NOMO-1 (cell line): ENCODE measurements around the gene PSMB11.

ENCODE experiments used
- DNase-seq, 2 experiments: peaks; one replicate each; lab custom pipeline; 2025; ENCODE audit not compliant: unreplicated experiment in 2 of 2; lab: John Stamatoyannopoulos, UW

Gene PSMB11

GRCh38 chr14:23056956-23057756, 15.1 kb downstream of the PSMB11 start, which contains the start of gene CDH24:
Gene CDH24, minus strand, starts transcription at chr14:23057520. Its CDS starts 1,787 bp downstream, at chr14:23055733.
- no peak for DNase-seq

DNA sequence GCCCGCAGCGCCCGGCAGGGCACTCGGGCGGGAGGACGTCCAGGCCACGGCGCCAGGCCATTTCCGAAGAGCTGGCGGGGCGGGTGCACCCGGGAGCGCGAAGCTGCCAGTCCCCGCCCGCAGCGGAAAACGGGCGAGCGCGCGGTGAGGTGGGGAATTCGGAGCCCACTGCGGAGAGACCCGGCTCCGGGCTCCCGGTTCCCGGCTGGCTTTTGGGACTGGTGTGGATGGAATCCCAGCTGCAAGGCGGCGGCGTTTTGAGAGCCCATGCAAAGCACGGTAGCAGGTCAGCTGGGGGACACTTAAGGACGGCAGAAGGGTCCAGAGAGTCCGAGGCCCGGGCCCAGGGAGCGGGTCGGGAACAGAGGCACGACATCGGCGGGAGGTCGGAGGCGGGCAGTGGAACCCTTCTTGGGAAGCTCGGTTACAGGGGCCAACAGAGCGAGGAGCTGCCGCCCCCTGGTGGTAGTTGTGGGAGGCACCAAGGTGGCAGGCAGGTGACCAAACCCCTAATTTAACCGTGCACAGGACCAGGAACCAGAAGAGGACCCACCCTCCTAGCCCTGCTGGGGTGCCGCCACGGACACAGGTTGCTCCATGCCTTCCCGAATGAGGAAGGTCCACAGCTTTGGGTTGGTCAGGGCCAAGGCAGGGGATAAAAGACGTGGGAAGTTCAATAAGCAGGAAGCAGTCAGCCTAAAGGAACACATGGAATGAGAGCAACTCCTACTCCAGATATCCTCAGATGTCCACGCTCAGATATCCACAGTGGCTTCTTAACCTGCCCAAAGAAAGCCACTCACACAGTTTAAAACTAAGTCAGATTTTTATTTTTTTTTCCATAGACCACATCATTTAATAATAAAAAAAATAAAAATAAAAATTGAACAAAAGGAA, 16.0 kb downstream of the PSMB11 start:
- DNase-seq: no peak

DNA sequence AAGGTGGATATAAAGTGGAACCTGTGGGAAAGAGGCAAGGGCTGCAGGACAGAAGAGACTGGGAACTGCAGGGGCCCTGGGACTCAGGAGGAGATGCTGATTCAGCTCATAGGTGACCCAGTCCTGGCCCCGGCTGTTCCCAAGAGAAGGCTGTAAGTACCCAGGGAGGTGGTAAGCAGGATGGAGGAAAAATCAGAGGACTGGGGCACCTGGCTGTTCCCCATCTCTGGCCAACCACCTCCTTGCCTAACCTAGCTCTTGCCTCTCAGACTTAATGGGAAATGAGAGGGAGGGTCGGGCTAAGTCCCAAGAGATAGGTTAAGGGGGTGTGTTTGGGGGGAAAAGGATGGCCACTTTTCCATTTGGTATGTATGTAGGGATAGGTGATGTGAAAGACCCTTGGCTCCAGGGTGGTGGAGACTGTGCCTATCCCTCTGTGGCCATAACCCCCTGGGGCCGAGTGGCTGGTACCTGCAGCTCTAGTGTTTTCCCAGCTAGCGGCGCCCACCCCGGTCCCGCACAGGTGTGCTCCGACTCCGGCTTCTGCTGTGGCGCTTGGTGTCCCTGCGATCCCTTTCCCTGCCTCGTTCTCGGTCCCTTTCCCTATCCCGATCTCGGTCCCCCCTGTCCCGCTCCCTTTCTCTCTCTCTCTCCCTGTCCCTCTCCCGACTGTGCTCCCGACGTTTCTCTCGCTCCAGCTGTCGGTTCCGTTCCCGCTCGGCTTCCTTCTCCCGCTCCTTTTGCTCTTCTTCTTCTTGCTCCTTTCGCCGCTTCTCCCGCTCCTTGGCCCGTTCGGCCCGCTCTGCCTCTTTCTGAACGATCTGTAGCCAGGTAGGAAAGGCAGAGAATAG, 16.9 kb downstream of the PSMB11 start:
- no peak for DNase-seq

GRCh38 chr14:23060536-23061260, 18.7 kb downstream of the PSMB11 start:
- DNase-seq: no peak

DNA sequence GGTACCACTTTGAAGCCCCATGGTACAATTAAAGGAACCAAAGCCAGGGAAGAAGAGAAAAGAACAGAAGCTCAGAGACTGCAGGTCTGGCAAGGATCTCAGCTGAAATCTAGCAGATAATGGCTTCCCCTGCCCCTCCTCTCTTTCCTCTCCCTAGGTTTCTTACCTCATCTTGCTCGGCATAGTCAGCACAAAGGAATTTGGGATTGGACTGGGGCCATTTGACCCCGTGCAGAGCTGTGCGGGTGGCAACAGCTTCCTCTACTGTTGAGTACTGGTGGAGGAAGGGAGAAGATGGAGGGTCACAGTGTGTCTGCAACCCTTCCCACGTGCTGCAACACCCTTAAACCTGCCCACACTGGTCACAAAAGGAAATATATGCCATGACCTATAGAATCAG, 20.0 kb downstream of the PSMB11 start:
- no peak for DNase-seq

GRCh38 chr14:23063601-23064000, 21.6 kb downstream of the PSMB11 start:
- no peak for DNase-seq

GRCh38 chr14:23066368-23066767, 24.4 kb downstream of the PSMB11 start:
- no peak for DNase-seq

- DNase-seq: no peak
Measured at GRCh38 chr14:23066855-23067744, 25.1 kb downstream of the PSMB11 start.

DNA sequence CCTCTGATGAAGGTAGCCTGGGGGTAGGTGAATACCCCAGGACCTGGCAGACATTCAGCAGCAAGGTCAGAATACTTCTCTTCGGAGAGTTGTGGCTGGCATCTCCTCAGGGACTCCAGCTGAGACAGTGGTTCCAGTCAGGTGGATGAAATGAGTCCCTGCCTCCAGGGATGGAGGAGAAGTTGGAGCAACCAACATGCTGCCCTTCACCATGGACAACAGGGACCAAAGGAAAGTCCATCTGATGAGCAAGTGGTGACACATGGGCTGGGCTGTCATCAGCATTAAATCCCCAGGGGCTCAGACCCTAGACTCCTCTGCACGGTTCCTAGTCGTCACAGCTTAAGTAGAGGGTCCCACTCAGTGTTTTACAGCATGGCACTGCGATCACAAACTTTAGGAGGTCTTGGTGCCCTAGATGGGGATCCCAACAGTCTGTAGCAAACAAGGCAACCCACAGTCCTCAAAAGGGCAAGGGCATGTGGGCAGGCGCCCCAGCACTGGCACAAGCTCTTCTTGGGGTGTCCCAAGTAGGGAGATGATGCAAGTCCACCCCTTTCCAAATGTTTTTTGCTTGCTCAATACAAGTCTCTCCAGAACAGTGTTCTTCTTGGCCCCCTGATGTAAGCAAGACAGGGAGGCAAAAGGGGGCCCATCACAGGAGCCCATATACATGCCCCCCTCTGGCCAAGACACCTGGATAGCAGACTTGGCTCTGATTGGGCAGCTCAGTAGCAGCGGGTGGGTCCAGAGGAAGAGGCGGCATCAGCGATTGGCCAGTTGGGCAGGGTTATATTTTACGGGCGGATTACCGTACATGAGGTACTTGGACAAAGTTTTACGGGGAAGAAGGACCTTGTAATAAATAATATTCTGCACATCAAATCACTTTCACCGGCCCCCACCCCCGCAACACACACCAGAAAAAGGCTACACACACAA, 26.1 kb downstream of the PSMB11 start:
- no peak for DNase-seq

GRCh38 chr14:23068789-23069412, 26.9 kb downstream of the PSMB11 start:
- no peak for DNase-seq

GRCh38 chr14:23069413-23069806, 27.4 kb downstream of the PSMB11 start:
- no peak for DNase-seq

GRCh38 chr14:23070262-23071129, 28.5 kb downstream of the PSMB11 start:
- no peak for DNase-seq

GRCh38 chr14:23071244-23071920, 29.4 kb downstream of the PSMB11 start:
- no peak for DNase-seq

DNA sequence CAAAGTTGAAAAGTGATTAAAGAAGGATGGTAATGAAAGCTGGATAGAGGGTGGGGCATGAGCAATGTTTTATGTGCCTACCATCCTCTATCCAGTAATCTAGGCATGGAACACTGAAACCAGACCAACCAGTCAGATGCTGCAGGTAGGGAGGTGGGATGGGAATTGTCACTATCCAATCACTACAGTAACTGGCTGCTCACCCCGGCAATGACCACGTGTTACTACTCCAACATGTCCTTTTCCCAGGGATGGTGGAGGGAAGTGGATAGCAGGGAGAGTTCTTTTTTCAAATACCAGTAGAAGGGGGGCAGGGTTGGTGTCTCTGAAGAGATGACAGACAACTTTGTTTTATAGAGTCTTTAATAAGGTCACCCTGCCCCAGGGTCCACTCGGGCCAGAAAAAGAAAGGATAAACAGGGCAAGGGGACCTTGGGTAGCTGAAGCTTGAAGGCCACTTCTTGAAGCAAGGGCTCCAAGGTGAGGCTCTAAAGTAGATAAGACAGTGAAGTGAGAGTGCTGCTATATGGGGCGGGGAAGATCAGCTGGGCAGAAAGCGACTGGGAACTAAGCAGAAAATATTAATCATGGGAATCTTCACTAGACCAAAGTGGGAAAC, 30.0 kb downstream of the PSMB11 start:
- DNase-seq: no peak

- DNase-seq: no peak
Measured at GRCh38 chr14:23074906-23075305, 32.9 kb downstream of the PSMB11 start.
